ENCODE measurements around the gene CACNB4. TPM values are rescaled to one million over a fixed set of nuclear protein-coding genes. Genes with fewer than 3 reads are reported as not detected.

CACNB4 gene
- total RNA-seq, 2 donors from 2014 or later: 5.6 to 13.8 TPM

GRCh38 chr2:152037743-152038435 lies 61.0 kb downstream of the CACNB4 start:
- Histone ChIP-seq H3K9me3 (no peaks in the 10 kb centered on the region), H3K4me1 (ENCODE audit: control insufficient read depth in 1 of 2, low read depth in 2 of 2) (no peaks in the 10 kb centered on the region), H3K27ac (no peak overlapping the region), H3K36me3 (no peaks in the 10 kb centered on the region), H3K4me3 (no peak overlapping the region), H3K27me3 (replicated peaks; ENCODE audit: insufficient read depth) (no peaks in the 10 kb centered on the region)
- no peak for TF ChIP-seq CTCF (IDR thresholded peaks at IDR 0.05)
- DNase-seq (ENCODE audit: low spot score): no peak
- ATAC-seq (ENCODE audit: insufficient number of reproducible peaks, low FRiP score, low read depth): peak; percentile 30

- Histone ChIP-seq H3K9me3 (no peaks in the 10 kb centered on the region), H3K4me3 (no peak overlapping the region), H3K27me3 (replicated peaks; ENCODE audit: insufficient read depth) (no peaks in the 10 kb centered on the region), H3K4me1 (ENCODE audit: control insufficient read depth in 1 of 2, low read depth in 2 of 2) (no peaks in the 10 kb centered on the region), H3K36me3 (no peaks in the 10 kb centered on the region), H3K27ac (no peak overlapping the region)
- DNase-seq (ENCODE audit: low spot score) (peak; percentile 17), ATAC-seq (ENCODE audit: insufficient number of reproducible peaks, low FRiP score, low read depth) (no peak)
- peak; percentile 65 for TF ChIP-seq CTCF (IDR thresholded peaks at IDR 0.05)
Observed at GRCh38 chr2:152036611-152037469, 62.0 kb downstream of the CACNB4 start.

GRCh38 chr2:152034257-152034801 lies 64.5 kb downstream of the CACNB4 start:
- H3K4me3 ChIP-seq: no peak overlapping the region
- no peak for TF ChIP-seq CTCF (IDR thresholded peaks at IDR 0.05)
- no peaks in the 10 kb centered on the region for H3K9me3 ChIP-seq
- H3K4me1 ChIP-seq (ENCODE audit: control insufficient read depth in 1 of 2, low read depth in 2 of 2): no peaks in the 10 kb centered on the region
- no peak for ATAC-seq (ENCODE audit: insufficient number of reproducible peaks, low FRiP score, low read depth)
- no peaks in the 10 kb centered on the region for H3K27me3 ChIP-seq (replicated peaks; ENCODE audit: insufficient read depth)
- DNase-seq (ENCODE audit: low spot score): no peak
- H3K27ac ChIP-seq: no peak overlapping the region
- H3K36me3 ChIP-seq: no peaks in the 10 kb centered on the region

- H3K27me3 ChIP-seq (replicated peaks; ENCODE audit: insufficient read depth): no peaks in the 10 kb centered on the region
- no peaks in the 10 kb centered on the region for H3K4me1 ChIP-seq (ENCODE audit: control insufficient read depth in 1 of 2, low read depth in 2 of 2)
- DNase-seq (ENCODE audit: low spot score) (no peak), ATAC-seq (ENCODE audit: insufficient number of reproducible peaks, low FRiP score, low read depth) (no peak)
- H3K36me3 ChIP-seq: no peaks in the 10 kb centered on the region
- no peak overlapping the region for H3K27ac ChIP-seq
- TF ChIP-seq CTCF (IDR thresholded peaks at IDR 0.05): no peak
- no peaks in the 10 kb centered on the region for H3K9me3 ChIP-seq
- no peak overlapping the region for H3K4me3 ChIP-seq
Observed at GRCh38 chr2:152033011-152033925, 65.6 kb downstream of the CACNB4 start.
